ENCODE data around the gene DKK2. TPM values are rescaled to one million over a fixed set of nuclear protein-coding genes. Genes with fewer than 3 reads are reported as not detected.
A peak's percentile ranks its signal among the peaks of the same experiment; 100 is the strongest.

DKK2 gene
- total RNA-seq, 2 experiments from 2014 or later, result not detected

- DNase-seq (no peak), ATAC-seq (no peak)
- Mint-ChIP-seq H3K27ac (no peak overlapping the region), H3K4me1 (peaks cover 22% of the 10 kb centered on the region), H3K27me3 (peaks cover 59% of the 10 kb centered on the region), H3K36me3 (no peaks in the 10 kb centered on the region), H3K4me3 (peak overlapping the region; percentile 52), H3K9me3 (ENCODE audit: low read depth) (peaks cover 2% of the 10 kb centered on the region)
- CTCF ChIA-PET, result no interaction called here
Observed at GRCh38 chr4:107036584-107037198, 578 bp upstream of the DKK2 start.

DNA sequence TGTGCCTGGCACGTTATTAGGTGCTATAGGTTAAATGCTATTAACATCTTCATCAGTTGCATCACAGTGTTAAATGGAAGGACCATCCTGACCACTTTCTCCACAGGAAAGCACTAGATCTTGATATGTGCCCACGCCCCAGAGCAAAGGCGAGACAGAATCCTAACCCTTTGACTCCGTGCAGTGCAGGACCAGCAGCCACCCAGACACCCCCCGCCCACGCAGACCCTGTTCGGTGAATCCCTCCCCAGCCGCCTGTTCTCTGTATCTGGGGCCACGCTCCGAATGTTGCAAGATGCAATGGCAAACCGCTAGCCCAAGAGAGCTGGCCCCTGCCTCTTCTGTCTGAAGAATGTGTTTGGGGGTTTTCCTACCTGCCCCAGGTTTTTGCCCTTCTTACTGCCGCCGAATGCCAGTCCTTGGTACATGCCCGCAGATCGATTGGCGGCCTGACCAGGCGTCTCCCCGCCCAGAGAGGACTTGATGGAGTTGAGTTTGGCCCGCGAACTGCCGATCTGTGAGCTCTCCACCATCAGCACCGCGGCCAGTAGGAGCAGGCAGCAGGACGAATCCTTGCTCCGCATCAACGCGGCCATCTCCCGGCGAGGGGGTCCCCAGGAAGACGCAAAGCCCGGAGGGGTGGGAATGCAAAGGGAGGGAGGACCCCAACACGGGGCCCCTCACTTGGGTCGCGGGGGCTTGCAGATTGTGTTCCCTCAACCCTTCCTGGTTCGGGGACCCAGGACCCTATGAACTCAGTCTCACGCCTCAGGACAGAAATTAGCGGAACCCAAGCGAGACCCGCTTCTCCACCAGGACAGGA, 906 bp downstream of the DKK2 start:
- H3K27me3 Mint-ChIP-seq, result peaks cover 59% of the 10 kb centered on the region
- ATAC-seq (no peak), DNase-seq (no peak)
- CTCF ChIA-PET, result no interaction called here
- no peak overlapping the region for H3K27ac Mint-ChIP-seq
- peaks cover 22% of the 10 kb centered on the region for H3K4me1 Mint-ChIP-seq
- no peak overlapping the region for H3K4me3 Mint-ChIP-seq
- no peaks in the 10 kb centered on the region for H3K36me3 Mint-ChIP-seq
- peaks cover 2% of the 10 kb centered on the region for H3K9me3 Mint-ChIP-seq (ENCODE audit: low read depth)

DNA sequence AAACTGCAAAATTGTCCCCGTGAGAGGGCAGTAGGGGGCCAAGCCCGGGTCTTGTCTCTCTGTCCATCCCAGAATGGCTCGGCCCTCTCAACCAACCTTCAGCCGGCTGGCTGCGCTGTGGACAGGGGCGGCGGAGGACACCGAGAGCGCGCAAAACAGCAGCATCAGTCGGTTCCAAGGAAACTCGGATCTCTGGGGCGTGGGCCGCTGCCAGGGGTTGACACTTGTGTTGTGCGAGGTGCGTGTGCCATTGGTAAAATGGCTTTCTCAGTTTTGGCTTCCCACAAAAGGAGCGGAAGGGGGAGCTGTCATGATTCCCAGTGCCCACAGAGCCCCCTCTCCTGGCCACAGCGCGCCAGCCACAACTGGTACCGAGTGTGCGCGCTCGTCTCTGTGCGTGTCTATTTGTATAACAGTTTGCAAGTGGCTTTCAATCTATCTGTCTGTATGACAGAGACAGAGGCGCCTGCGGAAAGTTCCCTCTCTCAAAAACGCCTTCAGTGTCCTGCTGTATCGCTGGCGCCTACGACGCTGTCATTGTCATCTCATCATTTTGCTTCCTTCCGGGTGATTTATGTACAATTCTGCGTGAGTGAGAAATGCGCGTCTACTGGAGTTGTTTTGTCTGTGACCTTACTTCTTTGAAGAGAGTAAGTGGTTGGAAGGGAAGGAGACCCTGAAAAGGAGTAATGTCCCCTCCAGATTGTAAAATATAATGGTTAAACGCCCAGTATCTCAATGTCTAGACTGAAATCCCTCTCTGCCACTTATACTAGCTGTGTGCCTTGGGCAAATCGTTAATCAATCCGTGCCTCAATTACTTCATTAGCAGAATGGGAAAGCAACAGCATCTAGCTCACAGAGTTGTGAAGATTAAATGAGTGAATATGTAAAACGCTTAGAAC, 1.8 kb downstream of the DKK2 start:
- ATAC-seq (no peak), DNase-seq (no peak)
- peaks cover 2% of the 10 kb centered on the region for H3K9me3 Mint-ChIP-seq (ENCODE audit: low read depth)
- CTCF ChIA-PET, result no interaction called here
- H3K27ac Mint-ChIP-seq, result no peak overlapping the region
- H3K36me3 Mint-ChIP-seq, result no peaks in the 10 kb centered on the region
- peaks cover 58% of the 10 kb centered on the region for H3K27me3 Mint-ChIP-seq
- no peak overlapping the region for H3K4me3 Mint-ChIP-seq
- peaks cover 22% of the 10 kb centered on the region for H3K4me1 Mint-ChIP-seq

DNA sequence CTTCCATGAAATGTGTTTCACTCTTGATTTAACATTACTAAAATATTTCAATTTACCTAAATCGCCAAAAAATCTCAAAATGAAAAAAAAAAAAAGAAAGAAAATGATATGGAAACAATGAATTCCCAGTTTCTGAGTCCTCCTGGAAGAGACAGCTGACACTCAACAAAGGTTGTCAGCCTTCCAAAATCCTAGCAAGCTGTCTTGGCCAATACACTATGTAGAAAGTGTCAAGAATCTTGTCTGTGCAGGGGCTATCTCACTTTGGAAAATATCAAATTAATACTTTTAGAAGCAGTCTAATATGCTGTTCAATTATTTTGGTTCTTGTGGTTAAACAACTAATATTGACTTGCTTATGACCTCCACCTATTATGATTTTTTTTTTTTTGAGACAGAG, 8.7 kb downstream of the DKK2 start:
- H3K27ac Mint-ChIP-seq, result no peak overlapping the region
- H3K4me1 Mint-ChIP-seq, result no peaks in the 10 kb centered on the region
- H3K36me3 Mint-ChIP-seq, result no peaks in the 10 kb centered on the region
- CTCF ChIA-PET, result no interaction called here
- H3K9me3 Mint-ChIP-seq (ENCODE audit: low read depth), result no peaks in the 10 kb centered on the region
- no peak for DNase-seq
- H3K27me3 Mint-ChIP-seq, result peaks cover under 1% of the 10 kb centered on the region
- H3K4me3 Mint-ChIP-seq, result no peak overlapping the region
- no peak for ATAC-seq

DNA sequence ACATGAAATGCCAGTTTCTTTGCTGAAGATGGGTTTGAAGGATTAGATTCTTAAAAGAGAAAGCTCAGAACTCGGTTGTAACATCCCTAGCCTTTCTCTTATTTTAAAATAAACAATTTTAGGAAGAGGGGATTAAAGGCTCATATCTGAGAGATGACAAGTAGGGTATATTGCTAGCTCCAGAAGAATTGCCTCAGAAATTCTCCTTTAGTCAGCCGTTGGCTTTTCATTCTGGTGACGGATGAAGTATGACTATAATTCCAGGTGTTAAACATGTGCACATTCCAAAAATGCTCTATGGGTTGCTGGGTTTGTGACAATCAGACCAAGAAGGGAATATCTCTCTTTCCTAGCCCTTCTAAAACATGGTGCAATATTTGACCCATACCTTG, 17.8 kb downstream of the DKK2 start:
- Mint-ChIP-seq H3K4me1 (no peaks in the 10 kb centered on the region), H3K27ac (no peak overlapping the region), H3K9me3 (ENCODE audit: low read depth) (no peaks in the 10 kb centered on the region), H3K36me3 (no peaks in the 10 kb centered on the region), H3K27me3 (no peaks in the 10 kb centered on the region), H3K4me3 (no peak overlapping the region)
- DNase-seq (no peak), ATAC-seq (no peak)
- CTCF ChIA-PET, result no interaction called here

GRCh38 chr4:107017443-107018343, 18.4 kb downstream of the DKK2 start:
- H3K4me1 Mint-ChIP-seq, result no peaks in the 10 kb centered on the region
- CTCF ChIA-PET, result no interaction called here
- no peaks in the 10 kb centered on the region for H3K9me3 Mint-ChIP-seq (ENCODE audit: low read depth)
- H3K27me3 Mint-ChIP-seq, result no peaks in the 10 kb centered on the region
- ATAC-seq (no peak), DNase-seq (no peak)
- no peak overlapping the region for H3K27ac Mint-ChIP-seq
- H3K36me3 Mint-ChIP-seq, result no peaks in the 10 kb centered on the region
- no peak overlapping the region for H3K4me3 Mint-ChIP-seq

DNA sequence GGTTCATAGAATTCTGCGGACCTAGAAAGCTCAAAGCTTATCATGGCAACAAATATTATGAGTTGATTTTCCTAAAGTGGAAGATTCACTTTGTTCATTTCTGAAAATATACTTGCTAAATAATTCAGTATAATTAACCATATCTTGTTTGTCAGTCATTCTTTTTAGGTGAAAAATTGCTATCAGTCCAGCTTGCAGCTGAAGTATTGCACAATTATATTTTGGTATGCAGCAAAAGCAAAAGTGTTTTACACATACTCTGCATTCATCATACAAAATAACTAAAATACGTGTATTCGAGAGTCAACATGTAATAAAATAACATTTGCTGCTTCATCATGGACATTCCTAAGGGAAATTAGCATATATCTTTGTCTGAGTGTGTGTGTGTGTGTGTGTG, 24.8 kb downstream of the DKK2 start:
- Mint-ChIP-seq H3K4me1 (no peaks in the 10 kb centered on the region), H3K4me3 (no peak overlapping the region), H3K9me3 (ENCODE audit: low read depth) (no peaks in the 10 kb centered on the region), H3K36me3 (no peaks in the 10 kb centered on the region), H3K27me3 (no peaks in the 10 kb centered on the region), H3K27ac (no peak overlapping the region)
- ATAC-seq, result no peak
- no peak for DNase-seq
- CTCF ChIA-PET, result no interaction called here

DNA sequence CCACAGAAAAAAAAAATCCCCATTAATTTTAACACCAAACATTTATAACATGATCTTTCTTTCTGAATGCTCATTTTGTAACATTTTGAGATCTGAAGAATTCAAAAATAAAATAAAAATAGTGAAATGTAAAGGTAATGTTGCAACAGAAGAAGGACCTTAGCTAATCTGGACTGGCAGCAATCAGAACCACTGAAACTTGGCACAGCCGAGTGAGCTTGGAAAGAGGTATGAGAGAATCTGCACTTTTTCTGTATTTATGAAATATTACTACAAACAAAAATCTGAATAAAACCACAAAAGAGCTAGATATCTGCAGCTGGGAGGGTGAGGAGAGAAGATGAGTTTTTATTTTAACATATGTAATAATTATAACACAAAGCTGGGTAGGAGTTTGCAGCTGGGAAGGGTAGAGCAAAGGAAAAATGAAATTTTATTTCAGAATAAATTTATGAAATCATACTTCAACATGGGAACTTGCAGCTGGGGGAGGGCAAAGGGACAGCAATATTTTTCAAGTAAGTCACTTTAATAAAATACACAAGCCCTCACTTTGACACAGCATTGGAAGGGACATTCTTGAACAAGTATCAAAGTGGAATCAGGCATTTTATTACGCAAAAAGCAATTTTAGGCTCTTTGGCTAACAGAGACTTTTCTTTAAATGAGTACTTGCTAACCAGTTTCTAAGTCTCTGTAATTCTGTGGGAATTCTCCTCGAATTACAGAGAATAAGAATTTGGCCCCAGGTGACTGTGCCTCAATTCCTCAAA, 26.7 kb downstream of the DKK2 start:
- no peak for DNase-seq
- CTCF ChIA-PET, result no interaction called here
- H3K4me3 Mint-ChIP-seq, result no peak overlapping the region
- no peaks in the 10 kb centered on the region for H3K9me3 Mint-ChIP-seq (ENCODE audit: low read depth)
- no peaks in the 10 kb centered on the region for H3K36me3 Mint-ChIP-seq
- H3K27me3 Mint-ChIP-seq, result no peaks in the 10 kb centered on the region
- ATAC-seq, result no peak
- H3K27ac Mint-ChIP-seq, result no peak overlapping the region
- no peaks in the 10 kb centered on the region for H3K4me1 Mint-ChIP-seq

DNA sequence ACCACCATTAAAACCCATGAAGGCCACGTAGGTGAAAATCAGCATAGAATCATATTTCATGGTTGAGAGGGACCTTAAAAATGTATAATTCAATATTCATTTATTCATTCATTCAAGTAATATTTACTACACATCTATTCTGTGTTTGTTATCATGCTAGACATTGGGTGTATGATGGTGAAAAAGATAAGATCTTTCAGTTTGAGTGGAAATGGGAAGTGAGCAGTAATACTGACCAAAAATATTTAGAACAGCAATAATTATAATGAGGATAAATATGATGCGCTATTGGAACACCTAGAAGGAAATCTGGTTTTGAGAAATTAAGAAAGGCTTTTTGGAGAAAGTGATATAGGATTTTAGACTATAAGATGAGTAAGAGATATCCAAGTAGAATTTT, 28.0 kb downstream of the DKK2 start:
- Mint-ChIP-seq H3K9me3 (ENCODE audit: low read depth) (no peaks in the 10 kb centered on the region), H3K36me3 (no peaks in the 10 kb centered on the region), H3K4me1 (no peaks in the 10 kb centered on the region), H3K4me3 (no peak overlapping the region), H3K27me3 (no peaks in the 10 kb centered on the region), H3K27ac (no peak overlapping the region)
- ATAC-seq (no peak), DNase-seq (no peak)
- CTCF ChIA-PET, result no interaction called here

- no peaks in the 10 kb centered on the region for H3K4me1 Mint-ChIP-seq
Observed at GRCh38 chr4:107006218-107006617, 29.9 kb downstream of the DKK2 start.

GRCh38 chr4:106996490-106996889, 39.6 kb downstream of the DKK2 start:
- Mint-ChIP-seq H3K27ac (no peak overlapping the region), H3K9me3 (ENCODE audit: low read depth) (no peaks in the 10 kb centered on the region), H3K27me3 (no peaks in the 10 kb centered on the region), H3K4me3 (no peak overlapping the region), H3K36me3 (no peaks in the 10 kb centered on the region), H3K4me1 (no peaks in the 10 kb centered on the region)
- ATAC-seq (no peak), DNase-seq (no peak)
- CTCF ChIA-PET, result no interaction called here

More at GRCh38 chr4:107006218-107006617, 29.9 kb downstream of the DKK2 start:
- ATAC-seq, result no peak
- DNase-seq, result no peak
- H3K27me3 Mint-ChIP-seq, result no peaks in the 10 kb centered on the region
- peaks cover 2% of the 10 kb centered on the region for H3K9me3 Mint-ChIP-seq (ENCODE audit: low read depth)
- no peak overlapping the region for H3K27ac Mint-ChIP-seq
- no peak overlapping the region for H3K4me3 Mint-ChIP-seq
- CTCF ChIA-PET, result no interaction called here
- no peaks in the 10 kb centered on the region for H3K36me3 Mint-ChIP-seq

DNA sequence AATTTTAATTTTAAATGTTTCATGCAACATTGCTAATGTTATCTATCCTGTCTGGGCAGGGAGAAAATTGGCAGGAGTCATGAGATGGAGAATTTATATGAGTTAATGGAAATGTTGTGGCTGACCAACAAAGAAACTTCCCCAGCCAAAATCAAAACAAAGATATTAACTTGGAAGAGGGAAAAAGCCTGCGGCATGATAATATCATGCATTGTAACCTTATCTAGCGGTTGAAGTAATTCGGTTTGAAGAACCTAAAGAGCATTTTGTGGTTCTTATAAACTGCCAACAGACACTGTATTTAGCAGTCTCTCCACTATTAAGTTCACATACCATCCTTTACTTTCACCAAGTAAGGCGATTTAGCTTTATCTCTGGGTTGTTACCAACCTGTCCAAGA, 42.3 kb downstream of the DKK2 start:
- Mint-ChIP-seq H3K27ac (no peak overlapping the region), H3K4me1 (no peaks in the 10 kb centered on the region), H3K27me3 (no peaks in the 10 kb centered on the region), H3K9me3 (ENCODE audit: low read depth) (no peaks in the 10 kb centered on the region), H3K36me3 (no peaks in the 10 kb centered on the region), H3K4me3 (no peak overlapping the region)
- CTCF ChIA-PET, result no interaction called here
- DNase-seq (no peak), ATAC-seq (no peak)

All from activated CD8-positive, alpha-beta memory T cell treated with anti-CD3 and anti-CD28 coated beads, Interleukin-2, amount 10 ng/mL, durations not matched to agents 7 days and 5 days (primary cell).